NCI-H1105 treated with DMSO at 0.1 percent for 48 hours (cell line): ENCODE data around the gene ELFN2.
"Not testable (repeated sequence)": the region's sequence is repeated elsewhere in the genome, so short reads cannot be mapped to it uniquely, and the experiment has no call there.

Source experiments
- DNase-seq: peaks from one replicate; lab custom pipeline; 2025; lab: John Stamatoyannopoulos, UW

The ELFN2 gene

DNA sequence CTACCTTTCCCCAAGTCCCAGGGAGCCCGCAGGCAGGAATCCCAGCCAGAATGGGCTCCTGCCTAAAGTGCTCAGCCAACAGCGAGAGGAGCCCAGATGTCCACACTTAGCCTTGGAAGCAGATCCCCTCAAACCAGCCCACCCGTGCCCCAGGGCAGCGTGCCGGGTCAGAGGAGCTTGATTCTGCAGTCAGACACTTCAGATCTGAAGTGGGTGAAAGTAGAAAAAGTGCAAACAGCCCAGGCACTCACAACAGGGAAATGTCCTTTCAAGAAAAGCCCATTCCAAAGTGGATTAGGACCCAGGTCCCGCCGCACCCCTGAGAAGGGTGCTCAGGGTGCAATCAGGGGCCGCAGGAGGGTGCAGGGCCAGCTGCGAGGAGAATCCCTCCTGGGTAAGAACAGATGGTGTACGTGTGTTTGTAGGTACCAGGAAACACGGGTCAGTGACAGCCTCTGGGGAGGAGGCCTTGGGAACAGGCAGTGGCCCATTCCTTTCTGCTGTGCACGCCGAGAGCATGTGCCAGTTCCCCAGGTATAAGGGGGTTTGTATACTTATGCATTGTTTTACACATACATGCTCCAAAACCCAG is 17.7 kb downstream of the ELFN2 start:
- no peak for DNase-seq

- DNase-seq, result no peak
These were observed 18.2 kb downstream of the ELFN2 start for GRCh38 chr22:37409031-37409430.

DNA sequence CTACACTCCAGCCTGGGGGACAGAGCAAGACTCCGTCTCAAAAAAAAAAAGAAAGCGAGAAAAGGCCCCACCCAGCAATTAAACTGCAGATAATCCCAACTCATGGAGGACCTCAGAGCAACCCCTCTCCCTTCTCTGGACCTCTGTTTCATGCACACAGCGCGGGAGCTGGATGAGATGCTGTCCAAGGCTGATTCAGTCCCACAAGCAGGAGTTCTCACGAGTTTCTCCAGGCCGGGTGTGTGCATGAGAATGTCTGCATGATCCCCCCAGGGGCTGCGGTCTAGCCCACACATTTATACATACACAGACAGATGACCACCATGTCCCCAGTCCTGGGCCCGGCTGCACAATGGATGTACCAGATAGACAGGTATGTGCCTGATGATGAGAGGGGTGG is 19.4 kb downstream of the ELFN2 start:
- DNase-seq, result no peak

GRCh38 chr22:37406441-37407235 is 20.6 kb downstream of the ELFN2 start:
- no peak for DNase-seq

- DNase-seq, result no peak
These were observed 23.2 kb downstream of the ELFN2 start for GRCh38 chr22:37404091-37404490.

DNA sequence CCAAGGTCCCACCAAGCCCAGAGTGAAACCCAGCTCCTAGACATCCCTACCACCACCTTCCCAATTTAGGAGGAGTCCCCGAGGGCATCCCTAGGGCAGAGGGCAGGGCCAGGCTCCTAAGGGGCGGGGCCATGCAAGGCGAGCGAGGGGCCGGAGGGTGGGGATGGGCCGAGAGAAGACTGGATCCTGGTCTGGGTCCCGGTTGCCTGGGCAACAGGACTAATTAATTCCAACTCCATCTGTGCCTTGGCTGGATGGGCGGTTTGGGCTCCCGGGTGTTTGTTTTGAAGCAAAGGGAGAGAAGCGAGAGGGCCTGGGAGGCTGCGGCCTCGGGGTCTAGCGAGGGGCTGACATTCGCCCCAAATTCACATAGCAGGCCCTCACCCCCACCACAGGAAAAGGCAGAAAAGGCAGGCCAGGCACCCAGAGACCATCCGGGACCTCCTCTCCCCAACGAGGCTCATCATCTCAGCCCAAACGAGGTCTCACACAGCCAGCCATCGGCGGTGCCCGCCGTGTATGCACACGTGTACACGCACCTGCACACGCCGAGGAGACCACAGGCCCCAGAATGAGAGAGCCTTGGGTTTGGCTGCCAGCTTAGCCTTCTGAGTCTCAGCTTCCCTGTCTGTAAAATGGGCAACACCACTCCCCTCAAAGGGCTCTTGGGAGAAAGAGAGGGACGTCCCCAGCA is 23.9 kb downstream of the ELFN2 start:
- no peak for DNase-seq

DNA sequence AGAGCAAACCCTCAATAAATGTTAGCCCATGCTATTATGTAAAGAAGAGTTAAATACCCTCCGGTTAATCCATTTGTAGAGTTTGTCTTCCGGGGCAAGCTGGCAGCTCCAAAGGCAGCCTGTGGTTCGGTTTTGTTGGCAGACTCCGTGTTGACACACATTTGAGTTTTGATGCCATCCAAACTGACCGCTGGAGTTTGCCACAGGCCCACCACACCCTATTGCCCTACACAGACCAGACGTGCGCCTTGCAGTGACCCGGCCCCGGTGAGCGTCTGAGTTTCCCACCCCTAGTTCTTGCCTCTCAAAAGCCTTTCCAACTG is 25.1 kb downstream of the ELFN2 start:
- DNase-seq, result no peak

DNA sequence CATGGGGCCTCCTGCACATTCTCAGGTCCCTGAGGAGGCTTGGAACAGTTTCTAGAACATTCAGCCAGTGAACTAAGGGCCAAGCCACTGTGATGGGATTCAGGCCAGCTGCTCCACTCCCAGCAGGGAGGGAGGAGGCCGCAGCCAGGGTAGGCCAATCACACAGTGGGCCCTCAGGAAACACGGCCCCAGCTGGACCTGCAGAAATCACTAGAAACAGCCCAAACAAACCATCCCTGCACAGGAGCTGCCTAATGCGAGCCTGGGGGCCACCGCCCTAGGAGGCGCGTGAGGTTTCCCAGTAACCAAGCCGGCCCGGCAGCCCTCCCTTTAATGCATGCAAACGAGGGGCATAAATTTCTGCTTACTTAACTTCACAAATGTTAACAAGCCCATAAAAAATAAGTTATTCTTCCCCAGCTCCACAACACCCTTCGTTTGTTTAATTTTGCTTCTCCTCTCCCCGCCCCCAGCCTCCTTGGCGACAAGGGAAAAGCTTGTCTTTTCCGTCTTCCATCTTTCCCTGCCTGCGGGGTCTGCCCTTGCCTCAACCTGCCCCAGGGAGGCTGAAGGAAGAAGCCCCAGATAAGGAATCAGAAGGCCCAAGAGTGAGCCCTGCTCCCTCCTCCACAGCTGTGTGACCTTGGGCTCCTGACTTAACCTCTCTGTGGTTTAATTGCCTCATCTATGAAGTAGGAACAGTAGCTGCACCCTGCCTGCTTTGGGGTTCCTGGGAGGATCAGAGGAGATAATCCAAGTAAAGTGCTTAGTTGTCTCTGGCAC is 25.7 kb downstream of the ELFN2 start:
- DNase-seq, result no peak

DNA sequence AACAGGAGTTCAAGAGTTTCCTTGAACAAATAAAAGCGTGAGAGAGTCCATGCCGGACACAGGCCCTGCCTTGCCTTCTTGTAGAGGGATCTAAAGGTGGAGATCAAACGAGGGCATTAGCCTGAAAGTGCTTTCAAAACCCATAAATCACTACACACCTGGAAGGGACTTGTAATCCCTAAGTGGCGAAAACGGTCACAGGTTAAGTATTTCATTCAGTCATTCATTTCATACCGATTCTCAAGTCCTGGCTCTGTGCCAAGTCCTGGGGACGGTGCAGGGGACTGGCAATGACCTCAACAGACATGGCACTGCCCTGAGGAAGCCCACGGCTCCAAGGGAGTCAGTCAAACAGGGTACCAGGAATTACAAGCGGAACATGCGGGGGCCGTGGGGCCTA is 26.6 kb downstream of the ELFN2 start:
- no peak for DNase-seq

DNA sequence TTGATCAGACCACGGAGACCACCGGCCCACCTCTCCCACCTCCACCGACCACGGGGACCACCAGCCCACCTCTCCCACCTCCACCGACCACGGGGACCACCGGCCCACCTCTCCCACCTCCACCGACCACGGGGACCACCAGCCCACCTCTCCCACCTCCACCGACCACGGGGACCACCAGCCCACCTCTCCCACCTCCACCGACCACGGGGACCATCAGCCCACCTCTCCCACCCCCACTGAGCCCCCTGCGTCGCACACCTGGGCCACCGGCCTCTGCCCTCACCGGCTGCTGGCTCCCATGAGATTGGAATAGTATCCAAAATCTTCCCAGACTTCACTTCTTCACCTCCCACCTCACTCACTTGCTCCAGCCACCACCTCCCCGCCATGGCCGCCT is 27.8 kb downstream of the ELFN2 start:
- not testable (repeated sequence) for DNase-seq

GRCh38 chr22:37397226-37397625 is 30.1 kb downstream of the ELFN2 start:
- no peak for DNase-seq

GRCh38 chr22:37396488-37397084 is 30.7 kb downstream of the ELFN2 start:
- DNase-seq, result no peak

DNA sequence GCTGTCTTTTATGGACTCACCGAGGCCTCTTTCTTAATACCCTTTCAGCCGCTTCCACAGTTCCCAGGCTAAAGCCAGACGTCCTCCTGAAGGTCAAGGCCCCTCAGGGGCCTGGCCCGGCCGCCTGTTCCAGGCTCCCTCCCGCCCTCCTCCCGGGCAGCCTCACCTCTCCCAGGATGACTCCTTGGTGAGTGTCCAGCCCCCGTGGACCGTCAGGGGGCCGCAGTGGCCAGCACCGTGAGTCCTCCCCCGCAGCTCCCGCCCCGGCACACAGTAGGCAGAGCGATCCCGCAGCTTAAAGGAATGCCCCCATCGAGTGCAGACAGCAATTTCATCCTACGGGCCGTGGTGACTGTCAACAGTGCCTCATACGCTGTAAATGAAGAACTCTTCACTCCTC is 32.9 kb downstream of the ELFN2 start:
- DNase-seq, result no peak

- no peak for DNase-seq
These were observed 33.5 kb downstream of the ELFN2 start for GRCh38 chr22:37393746-37394145.

- DNase-seq, result no peak
These were observed 34.5 kb downstream of the ELFN2 start for GRCh38 chr22:37392721-37393328.

DNA sequence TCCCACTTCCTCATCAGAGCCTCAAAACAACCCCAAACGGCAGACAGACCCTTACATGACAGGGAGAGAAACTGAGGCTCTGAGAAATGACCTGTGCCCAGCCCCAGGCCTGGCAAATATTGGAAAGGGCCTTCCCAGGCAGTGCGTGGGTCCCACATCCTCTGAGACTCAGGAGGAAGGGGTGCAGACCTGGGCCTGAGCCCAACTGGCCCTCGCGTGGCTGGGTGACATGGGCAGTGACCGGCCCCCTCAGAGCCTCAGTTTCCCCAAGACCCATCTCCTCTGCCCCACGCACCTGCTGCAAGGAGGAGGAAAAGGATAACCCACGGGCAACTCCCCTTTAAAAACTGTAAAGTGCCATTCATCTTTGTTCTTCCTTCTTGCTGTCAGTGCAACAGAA is 35.6 kb downstream of the ELFN2 start:
- no peak for DNase-seq

DNA sequence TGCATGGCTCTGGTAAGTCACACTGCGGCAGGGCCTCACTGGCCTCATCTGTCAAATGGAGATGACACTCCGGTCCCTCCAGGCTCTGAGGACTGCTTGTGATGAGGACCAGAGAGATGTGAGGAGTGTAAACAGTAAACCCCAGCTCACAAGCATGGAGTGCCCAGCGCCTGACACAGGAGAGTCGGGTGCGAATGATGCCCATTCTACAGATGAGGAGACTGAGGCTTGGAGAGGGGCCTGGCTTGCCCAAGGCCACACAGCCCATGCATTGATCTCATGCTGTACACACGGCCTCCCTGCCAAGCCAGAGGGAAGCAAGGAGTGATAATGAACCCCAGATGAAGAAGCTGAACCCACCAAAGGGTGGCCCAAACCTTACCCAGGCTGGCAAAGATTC is 37.2 kb downstream of the ELFN2 start:
- no peak for DNase-seq

GRCh38 chr22:37388538-37388937 is 38.7 kb downstream of the ELFN2 start:
- no peak for DNase-seq

- no peak for DNase-seq
These were observed 39.5 kb downstream of the ELFN2 start for GRCh38 chr22:37387793-37388192.

GRCh38 chr22:37386441-37386840 is 40.8 kb downstream of the ELFN2 start:
- no peak for DNase-seq

DNA sequence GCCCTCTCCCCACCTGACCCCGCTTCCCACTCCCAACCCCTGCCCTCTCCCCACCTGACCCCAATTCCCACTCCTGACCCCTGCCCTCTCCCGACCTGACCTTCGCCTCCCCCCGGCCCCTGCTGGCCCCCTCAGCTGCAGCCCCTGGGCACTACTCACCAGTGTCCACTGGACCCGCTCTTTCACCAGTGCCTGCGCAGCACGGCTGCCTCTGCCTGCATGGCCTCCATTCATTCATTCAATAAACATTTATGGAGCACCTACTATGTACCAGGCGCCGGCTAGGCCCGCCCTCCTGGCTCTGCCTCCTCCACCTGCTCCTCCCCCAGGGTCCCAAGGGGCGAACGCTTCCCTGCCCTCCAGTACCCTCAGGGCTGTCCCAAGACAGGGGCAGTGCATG is 42.6 kb downstream of the ELFN2 start:
- DNase-seq, result no peak

DNA sequence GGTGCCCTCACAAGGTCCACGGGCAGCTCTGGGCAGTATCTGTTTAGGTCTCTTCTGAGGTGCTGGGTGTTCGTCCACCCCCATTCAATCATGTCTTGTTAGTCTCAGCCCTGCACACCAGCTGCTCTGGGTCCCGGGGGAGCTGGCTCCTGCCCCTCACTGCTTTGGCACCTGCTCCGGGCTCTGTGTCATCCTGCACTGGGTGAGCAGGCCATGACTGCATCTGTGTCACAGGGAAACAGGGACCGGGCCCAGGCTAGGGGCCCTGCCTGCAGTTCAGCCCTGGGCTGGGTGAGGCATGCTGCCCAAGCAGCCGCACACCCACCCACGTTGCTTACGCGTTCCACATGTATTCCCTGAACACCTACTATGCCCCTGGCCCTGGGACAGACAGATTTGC is 43.9 kb downstream of the ELFN2 start:
- DNase-seq, result no peak
